RPMI7951 (cell line): Measurements from ENCODE around the gene MTARC2. TPM values are rescaled to one million over a fixed set of nuclear protein-coding genes. Genes with fewer than 3 reads are reported as not detected.
"Not testable (repeated sequence)": the region's sequence is repeated elsewhere in the genome, so short reads cannot be mapped to it uniquely, and the experiment has no call there.

Experiments
- DNase-seq: peaks from one replicate; pipeline ENCODE4 v3.0.0-alpha.2; 2012; ENCODE audit warnings: low read depth
- total RNA-seq: library from RNA; depleted of rRNA; stranded (reverse); fragments of >200 nt; shearing (Covaris generic); gene quantifications from 2 replicates; pipeline ENCODE4 v1.2.3, GENCODE V29; 2014; rRNA removed

Gene MTARC2
- 1.1 and 2.4 TPM in 2 replicates for total RNA-seq

GRCh38 chr1:220748089-220748934 is at the start of gene MTARC2:
Gene MTARC2 (plus strand): TSS chr1:220748322. CDS start chr1:220748532, 210 bp downstream.
- DNase-seq = peak; percentile 81

- DNase-seq = no peak
These were observed 49.5 kb upstream of the MTARC2 start for GRCh38 chr1:220698607-220699016.

GRCh38 chr1:220699044-220699443 is 49.1 kb upstream of the MTARC2 start:
- DNase-seq = no peak

- DNase-seq = peak; percentile 46
These were observed 47.5 kb upstream of the MTARC2 start for GRCh38 chr1:220700556-220701179.

- DNase-seq = no peak
These were observed 46.1 kb upstream of the MTARC2 start for GRCh38 chr1:220701974-220702373.

GRCh38 chr1:220702733-220703270 is 45.3 kb upstream of the MTARC2 start:
- no peak for DNase-seq

GRCh38 chr1:220703305-220703704 is 44.8 kb upstream of the MTARC2 start:
- no peak for DNase-seq

- DNase-seq = no peak
These were observed 42.3 kb upstream of the MTARC2 start for GRCh38 chr1:220705782-220706181.

- no peak for DNase-seq
These were observed 41.6 kb upstream of the MTARC2 start for GRCh38 chr1:220706480-220706879.

- no peak for DNase-seq
These were observed 41.0 kb upstream of the MTARC2 start for GRCh38 chr1:220707160-220707559.

- no peak for DNase-seq
These were observed 39.9 kb upstream of the MTARC2 start for GRCh38 chr1:220708244-220708643.

GRCh38 chr1:220708936-220709801 is 39.0 kb upstream of the MTARC2 start:
- no peak for DNase-seq

GRCh38 chr1:220710333-220710732 is 37.8 kb upstream of the MTARC2 start:
- no peak for DNase-seq

- no peak for DNase-seq
These were observed 36.9 kb upstream of the MTARC2 start for GRCh38 chr1:220711056-220711809.

- DNase-seq = not testable (repeated sequence)
These were observed 32.1 kb upstream of the MTARC2 start for GRCh38 chr1:220715986-220716385.

- no peak for DNase-seq
These were observed 30.1 kb upstream of the MTARC2 start for GRCh38 chr1:220717800-220718640.

- DNase-seq = peak; percentile 15
These were observed 26.9 kb upstream of the MTARC2 start for GRCh38 chr1:220721266-220721665.

GRCh38 chr1:220726634-220727033 is 21.5 kb upstream of the MTARC2 start:
- no peak for DNase-seq

- no peak for DNase-seq
These were observed 20.6 kb upstream of the MTARC2 start for GRCh38 chr1:220727519-220727918.

GRCh38 chr1:220730486-220730885 is 17.6 kb upstream of the MTARC2 start:
- no peak for DNase-seq
